NT2/D1 (cell line): Measurements from ENCODE around the gene WDR43.

Experiments
- SUZ12 ChIP-seq: IDR thresholded peaks from 2 replicates; pipeline ENCODE4 v1.6.1; 2011; ENCODE audit not compliant: insufficient read length, insufficient read depth; ENCODE audit errors: extremely low read depth
- YY1 ChIP-seq: IDR thresholded peaks from 2 replicates; pipeline ENCODE4 v1.6.1; 2011; ENCODE audit not compliant: insufficient read length, insufficient read depth
- ZNF274 ChIP-seq: IDR thresholded peaks from 2 replicates; pipeline ENCODE4 v1.6.1; 2011; ENCODE audit warnings: mild to moderate bottlenecking, low read depth, low read length

- TF ChIP-seq SUZ12 = no peak
- no peak for TF ChIP-seq YY1
- no peak for TF ChIP-seq ZNF274
Observed at GRCh38 chr2:28902584-28902983, 8.1 kb downstream of the WDR43 start.
